HG02885 (cell line): ENCODE results near the gene MRPS18B.
A peak's percentile ranks its signal among the peaks of the same experiment; 100 is the strongest.
"Not testable (repeated sequence)": the region's sequence is repeated elsewhere in the genome, so short reads cannot be mapped to it uniquely, and the experiment has no call there.

Experiments used
- ATAC-seq: cut with Tn5 transposase; IDR thresholded peaks from one replicate; pipeline ENCODE4 v1.9.1; 2021; ENCODE audit warnings: mild to moderate bottlenecking; ENCODE audit not compliant: unreplicated experiment, poor library complexity

The MRPS18B gene

DNA sequence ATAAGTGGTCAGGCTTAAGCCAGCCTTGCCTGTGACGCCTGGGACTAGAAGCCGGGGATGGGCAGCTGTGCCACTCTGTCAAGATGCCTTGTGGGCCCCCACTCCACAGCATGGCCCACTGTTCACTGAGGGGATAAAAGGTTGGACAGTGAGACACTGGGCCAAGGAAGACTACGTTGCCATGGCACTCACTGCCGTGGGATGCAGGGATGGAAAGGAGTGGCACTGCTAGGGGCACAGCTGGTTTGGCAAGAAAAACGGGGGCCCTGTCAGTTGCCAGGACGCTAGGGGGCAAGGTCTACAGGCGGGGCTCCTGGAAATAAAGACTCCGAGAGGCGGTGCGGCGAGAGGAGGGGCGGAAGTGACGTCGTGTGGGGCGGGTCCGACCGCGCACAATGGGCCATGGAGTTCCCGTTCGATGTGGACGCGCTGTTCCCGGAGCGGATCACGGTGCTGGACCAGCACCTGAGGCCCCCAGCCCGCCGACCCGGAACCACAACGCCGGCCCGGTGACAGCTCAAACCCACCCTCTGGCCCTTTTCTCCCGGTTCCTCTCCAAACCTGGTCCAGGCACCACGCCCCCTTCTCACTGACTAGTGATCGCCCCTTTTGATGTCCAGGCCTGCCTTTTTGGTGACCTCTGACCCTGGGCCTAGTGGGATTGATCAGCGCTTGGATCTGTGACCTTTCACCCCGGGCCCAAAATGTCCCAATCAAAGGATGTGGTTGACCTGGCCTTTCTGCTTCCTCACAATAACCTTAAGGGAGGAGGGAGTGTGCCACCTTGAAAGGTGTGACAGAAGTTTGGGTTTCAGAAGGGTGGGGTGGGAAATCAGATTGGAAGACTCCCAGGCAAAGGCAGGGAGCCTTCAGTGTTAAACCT is 9.1 kb downstream of the MRPS18B start, which contains the start of gene ATAT1:
Gene ATAT1 (plus strand): TSS at position 391 of the 883 bp plus-strand sequence.
- peak; percentile 88 for ATAC-seq

GRCh38 chr6:30635834-30636233 is 18.2 kb downstream of the MRPS18B start:
- ATAC-seq, result no peak

DNA sequence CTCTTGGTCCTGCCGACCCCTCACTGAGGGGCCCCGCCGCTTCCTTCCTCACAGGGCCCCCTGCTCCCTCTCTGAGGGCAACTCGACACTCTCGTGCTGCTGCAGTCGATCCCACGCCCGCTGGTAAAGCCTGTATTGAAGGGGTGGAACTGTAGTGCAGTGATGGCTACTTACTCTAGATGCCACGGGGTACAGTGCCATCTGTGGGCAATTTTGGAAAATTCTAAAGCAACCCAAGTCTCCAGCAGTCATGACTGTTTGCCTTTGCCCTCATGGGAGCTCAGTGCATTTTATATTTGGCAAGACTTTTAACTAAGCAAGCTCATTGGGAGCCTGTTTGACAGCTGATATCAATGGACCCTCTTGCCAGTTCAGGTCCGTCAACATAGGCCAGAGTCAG is 22.8 kb downstream of the MRPS18B start:
- ATAC-seq, result no peak

- no peak for ATAC-seq
These were observed 23.4 kb downstream of the MRPS18B start for GRCh38 chr6:30641048-30641447.

DNA sequence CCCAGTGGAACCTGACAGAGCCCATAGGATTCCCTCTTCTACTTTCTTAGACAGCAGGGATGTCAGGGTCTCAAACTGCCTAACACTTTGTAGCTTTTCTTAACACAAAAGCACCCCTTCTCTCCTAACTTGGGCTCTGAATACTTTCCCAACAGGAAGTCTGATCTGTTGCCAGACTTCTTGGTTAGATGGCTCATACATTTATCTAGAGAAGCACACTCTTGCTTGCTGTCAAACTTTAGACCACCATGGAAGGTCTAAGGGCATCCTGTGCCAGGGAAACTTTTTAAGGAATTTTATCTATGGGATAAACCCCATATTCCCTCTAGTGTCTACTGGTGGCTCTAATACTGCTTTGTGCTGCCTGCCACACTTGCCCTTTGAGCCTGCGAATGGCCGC is 26.0 kb downstream of the MRPS18B start:
- ATAC-seq, result no peak

DNA sequence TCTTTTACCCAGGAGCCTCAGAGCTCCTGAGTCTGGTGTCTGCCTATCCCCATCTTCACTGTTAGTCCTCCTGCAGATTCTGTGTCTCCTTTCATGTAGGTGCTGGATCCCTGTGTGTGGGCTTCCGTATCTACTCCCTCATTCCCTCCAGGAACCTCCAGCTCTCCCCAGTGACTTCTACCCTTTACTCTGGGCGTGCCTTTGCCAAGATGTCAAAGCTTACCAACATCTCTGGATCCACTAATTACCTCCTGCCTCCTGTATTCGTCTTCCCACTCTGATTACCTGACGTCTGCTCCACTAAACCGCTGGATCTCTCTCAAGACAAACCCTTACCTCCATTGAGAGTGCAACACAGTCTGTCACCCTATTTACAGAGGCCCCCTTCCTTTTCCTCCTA is 27.1 kb downstream of the MRPS18B start:
- no peak for ATAC-seq

DNA sequence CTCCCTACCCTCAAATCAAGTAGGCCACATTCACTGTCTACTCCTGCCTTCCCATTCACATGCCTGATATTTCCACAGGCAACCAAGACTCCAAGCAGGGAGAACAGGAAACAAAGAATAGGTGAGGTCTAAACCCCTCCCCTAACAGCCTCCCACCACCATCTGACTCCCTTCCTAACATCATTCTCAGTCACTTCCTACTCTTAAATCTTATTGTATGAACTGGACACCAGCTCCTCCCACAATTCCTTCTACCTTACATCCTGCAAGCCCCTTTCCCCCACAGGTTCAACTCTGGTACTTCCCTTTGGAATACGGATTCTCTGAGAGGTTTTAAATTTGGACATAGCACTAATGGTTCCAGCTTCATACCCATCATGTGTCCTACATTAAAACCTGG is 28.3 kb downstream of the MRPS18B start:
- no peak for ATAC-seq

- ATAC-seq, result peak; percentile 61
These were observed 29.0 kb downstream of the MRPS18B start, which contains the start of gene C6orf136 for GRCh38 chr6:30646450-30647241. TSS of gene C6orf136 (plus strand) at chr6:30647133. CDS start at chr6:30647232, 99 bp downstream.

GRCh38 chr6:30647242-30648116 is 29.8 kb downstream of the MRPS18B start:
- peak; percentile 78 for ATAC-seq

- no peak for ATAC-seq
These were observed 33.5 kb downstream of the MRPS18B start for GRCh38 chr6:30651143-30651542.

DNA sequence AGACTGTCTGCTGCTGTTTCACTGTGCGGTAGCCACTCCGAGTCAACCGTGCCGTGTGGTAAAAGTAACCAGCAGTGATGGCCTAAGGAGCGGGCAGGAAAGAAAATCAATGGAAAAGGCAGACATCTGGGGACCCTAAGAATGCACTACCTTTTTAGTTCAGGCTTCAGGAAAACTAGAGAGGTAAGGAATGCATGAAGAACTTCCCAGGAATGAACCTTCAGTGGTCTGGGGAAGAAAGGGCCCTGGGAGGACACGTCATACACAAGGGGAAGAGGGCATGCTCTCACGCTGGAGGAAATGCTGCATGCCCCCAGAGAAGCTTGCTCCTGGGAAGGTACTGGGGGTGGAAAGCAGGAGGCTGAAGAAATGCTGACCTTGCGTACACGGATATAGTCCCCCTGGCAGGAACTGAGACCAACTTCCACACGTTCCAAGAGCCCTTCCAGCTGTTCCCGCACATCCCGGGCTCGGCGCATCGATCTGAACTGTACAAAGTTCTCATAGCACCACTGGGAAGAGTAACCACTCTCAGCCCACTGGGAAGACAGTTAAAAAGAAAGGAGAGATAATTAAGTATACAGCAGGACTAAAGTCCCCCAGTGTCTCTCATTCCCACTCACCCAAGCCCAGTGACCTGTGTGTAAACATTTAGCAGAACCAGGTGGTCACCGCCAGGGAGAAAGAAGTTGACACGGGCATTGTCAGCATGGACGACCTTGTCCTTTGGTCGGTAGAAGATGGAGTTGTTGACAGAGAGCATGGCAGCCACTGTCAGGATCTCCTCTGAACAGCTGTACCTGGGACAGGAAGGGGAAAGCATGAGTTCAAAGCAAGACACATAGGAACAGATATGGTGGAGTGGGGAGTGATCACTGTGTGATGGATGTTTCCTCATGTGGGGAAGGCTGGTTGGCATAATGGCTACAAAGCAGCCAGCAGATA is 37.4 kb downstream of the MRPS18B start:
- ATAC-seq, result no peak

GRCh38 chr6:30655743-30656094 is 38.1 kb downstream of the MRPS18B start:
- ATAC-seq, result no peak

GRCh38 chr6:30656513-30656912 is 38.9 kb downstream of the MRPS18B start:
- no peak for ATAC-seq

DNA sequence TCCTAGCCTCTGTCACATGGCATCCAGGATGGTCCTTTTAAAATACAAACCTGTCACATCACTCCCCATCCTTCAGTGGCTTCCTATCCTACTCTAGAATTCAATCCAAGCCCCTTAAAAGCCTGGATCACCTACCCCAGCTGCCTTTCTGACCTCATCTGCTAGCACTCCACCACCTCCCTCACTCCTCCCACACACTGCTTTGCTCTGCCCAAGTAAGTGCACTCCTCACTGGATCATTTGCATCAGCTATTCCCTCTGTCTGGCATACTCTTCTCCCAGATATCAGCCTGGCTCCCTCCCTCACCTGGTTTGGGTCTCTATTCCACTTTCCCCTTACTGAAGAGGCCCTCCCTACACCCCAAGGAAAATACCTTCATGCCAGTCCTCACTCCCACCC is 39.8 kb downstream of the MRPS18B start:
- ATAC-seq, result no peak

DNA sequence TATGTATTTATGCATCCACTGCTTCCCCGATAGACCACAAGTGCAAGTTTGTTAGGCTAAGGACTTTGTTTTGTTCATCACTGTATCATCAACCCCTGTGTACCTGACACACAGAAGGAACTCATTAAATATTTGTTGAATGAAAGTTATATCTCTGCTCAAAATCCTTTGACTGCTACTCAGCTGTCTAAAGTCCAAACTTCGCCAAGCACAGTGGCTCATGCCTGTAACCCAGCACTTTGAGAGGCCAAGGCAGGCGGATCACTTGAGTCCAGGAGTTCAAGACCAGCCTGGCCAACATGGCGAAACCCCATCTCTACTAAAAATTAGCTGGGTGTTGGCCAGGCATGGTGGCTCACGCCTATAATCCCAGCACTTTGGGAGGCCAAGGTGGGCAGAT is 40.3 kb downstream of the MRPS18B start:
- not testable (repeated sequence) for ATAC-seq

- ATAC-seq, result no peak
These were observed 47.5 kb downstream of the MRPS18B start for GRCh38 chr6:30664994-30665767.

DNA sequence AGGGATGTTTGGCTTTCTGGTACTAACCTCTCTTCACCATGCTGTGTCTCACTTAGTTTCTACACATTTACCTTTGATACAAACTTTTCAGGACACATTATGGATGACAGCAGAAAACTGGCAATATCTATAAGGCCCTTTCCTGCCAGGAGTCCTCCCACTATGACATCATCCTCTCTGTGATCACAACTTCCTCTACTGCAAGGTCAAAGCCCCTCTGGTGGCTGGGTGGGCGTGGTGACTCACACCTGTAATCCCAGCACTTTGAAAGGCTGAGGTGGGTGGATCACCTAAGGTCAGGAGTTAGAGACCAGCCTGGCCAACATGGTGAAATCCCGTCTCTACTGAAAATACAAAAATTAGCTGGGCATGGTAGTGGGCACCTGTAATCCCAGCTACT is 48.7 kb downstream of the MRPS18B start:
- ATAC-seq, result not testable (repeated sequence)

GRCh38 chr6:30670760-30671527 is 53.3 kb downstream of the MRPS18B start:
- no peak for ATAC-seq
